GM23248 (cell line): Measurements from ENCODE around the gene KRT12. TPM values are rescaled to one million over a fixed set of nuclear protein-coding genes. Genes with fewer than 3 reads are reported as not detected.

Source experiments
- DNase-seq: peaks from one replicate; pipeline ENCODE4 v3.0.0-alpha.2; 2015
- H2AFZ ChIP-seq: fragments of 200-600 bp; sonication (generic); 2 replicates; pipeline ENCODE4 v1.6.1; 2016; ENCODE audit warnings: antibody characterized with exemption
- H3F3A ChIP-seq: fragments of 200-600 bp; sonication (generic); 2 replicates; pipeline ENCODE4 v1.6.1; 2016; ENCODE audit warnings: mild to moderate bottlenecking, antibody characterized with exemption, mixed run types; ENCODE audit not compliant: insufficient read depth
- H3K27ac ChIP-seq: fragments of 200-600 bp; sonication (generic); 2 replicates; pipeline ENCODE4 v1.5.1; 2016; ENCODE audit warnings: mild to moderate bottlenecking
- H3K27me3 ChIP-seq: fragments of 200-600 bp; sonication (generic); replicated peaks from 2 replicates; pipeline ENCODE4 v1.6.1; 2016; ENCODE audit warnings: mild to moderate bottlenecking; ENCODE audit not compliant: insufficient read depth
- H3K36me3 ChIP-seq: fragments of 200-600 bp; sonication (generic); 2 replicates; pipeline ENCODE4 v1.6.1; 2016; ENCODE audit warnings: low read depth, mild to moderate bottlenecking
- H3K4me1 ChIP-seq: fragments of 200-600 bp; sonication (generic); 2 replicates; pipeline ENCODE4 v1.6.1; 2016; ENCODE audit warnings: mild to moderate bottlenecking; ENCODE audit not compliant: insufficient read depth
- H3K4me2 ChIP-seq: fragments of 200-600 bp; sonication (generic); one replicate; pipeline ENCODE4 v1.6.1; 2016; ENCODE audit warnings: mild to moderate bottlenecking; ENCODE audit not compliant: unreplicated experiment
- H3K4me3 ChIP-seq: fragments of 200-600 bp; sonication (generic); 2 replicates; pipeline ENCODE4 v1.5.1; 2016; ENCODE audit warnings: mild to moderate bottlenecking
- H3K79me2 ChIP-seq: fragments of 200-600 bp; sonication (generic); 2 replicates; pipeline ENCODE4 v1.6.1; 2016; ENCODE audit warnings: mild to moderate bottlenecking; ENCODE audit not compliant: insufficient read depth
- H3K9ac ChIP-seq: fragments of 200-600 bp; sonication (generic); 2 replicates; pipeline ENCODE4 v1.6.1; 2016; ENCODE audit warnings: mild to moderate bottlenecking
- H3K9me2 ChIP-seq: fragments of 200-600 bp; sonication (generic); 2 replicates; pipeline ENCODE4 v1.6.1; 2016; ENCODE audit warnings: mixed run types, mild to moderate bottlenecking, moderate library complexity; ENCODE audit not compliant: insufficient read depth
- H3K9me3 ChIP-seq: fragments of 200-600 bp; sonication (generic); one replicate; pipeline ENCODE4 v1.6.1; 2017; ENCODE audit warnings: low read depth
- H4K20me1 ChIP-seq: fragments of 200-600 bp; sonication (generic); 2 replicates; pipeline ENCODE4 v1.6.0; 2016; ENCODE audit not compliant: insufficient read depth
- EZH2 ChIP-seq: fragments of 200-600 bp; sonication (generic); IDR thresholded peaks from 2 replicates; pipeline ENCODE4 v1.6.1; 2018; ENCODE audit warnings: antibody characterized with exemption, mild to moderate bottlenecking; ENCODE audit not compliant: insufficient read depth, poor library complexity, severe bottlenecking
- EZH2phosphoT487 ChIP-seq: fragments of 200-600 bp; sonication (generic); IDR thresholded peaks from 2 replicates; pipeline ENCODE4 v1.6.1; 2018; ENCODE audit warnings: antibody characterized with exemption, moderate library complexity, mild to moderate bottlenecking, low read depth; ENCODE audit not compliant: insufficient read depth
- WGBS, 2 experiments: methylation state at CpG; one replicate each; pipeline ENCODE4 v1.1.6; 2015 to 2017; ENCODE audit warnings: low lambda C conversion rate in 2 of 2, low coverage in 1 of 2; ENCODE audit errors: missing lambda C conversion rate in 2 of 2; 5-methylcytosine and 5-hydroxymethylcytosine counted together
- in situ Hi-C: fragments of 300-500 bp; cut with MboI; formaldehyde crosslinking; loops from 2 replicates; pipeline ENCODE4 v1.15.0; 2020
- polyA plus RNA-seq: library from polyadenylated mRNA; unstranded; fragments of >200 nt; fragmentation: Nextera tagmentation; extraction: Ambion mirVana; gene quantifications from 2 replicates; pipeline ENCODE4 v1.2.1, GENCODE V29; 2016
- total RNA-seq: library from RNA; depleted of rRNA; stranded (reverse); fragments of >200 nt; shearing (Covaris generic); gene quantifications from 2 replicates; pipeline ENCODE4 v1.2.3, GENCODE V29; 2014

KRT12 gene
- total and polyA plus RNA-seq, 2 experiments from 2014 or later: not detected

- TF ChIP-seq EZH2phosphoT487: no peak
- TF ChIP-seq EZH2: no peak
- Histone ChIP-seq H2AFZ (no peak overlapping the region; the same call in 1 of the 2 replicates), H3K9me3 (no peaks in the 10 kb centered on the region), H3F3A (peaks cover 8% of the 10 kb centered on the region), H3K27me3 (no peaks in the 10 kb centered on the region), H3K4me2 (peak overlapping the region; percentile 5), H3K4me1 (peaks cover 17% of the 10 kb centered on the region), H3K36me3 (no peaks in the 10 kb centered on the region), H3K27ac (no peak overlapping the region), H4K20me1 (no peaks in the 10 kb centered on the region), H3K4me3 (no peak overlapping the region), H3K9ac (no peak overlapping the region), H3K79me2 (no peaks in the 10 kb centered on the region), H3K9me2 (no peaks in the 10 kb centered on the region)
- peak; percentile 27 for DNase-seq
- WGBS, 2 experiments: 88 to 96% methylated on average over 1 of the region's 1 CpG
- in situ Hi-C loops: no loop called here
These were observed 6.8 kb upstream of the KRT12 start for GRCh38 chr17:40873801-40874200.

- Histone ChIP-seq H3K4me1 (peaks cover 17% of the 10 kb centered on the region), H2AFZ (peak overlapping the region; percentile 6; the same call in 1 of the 2 replicates), H3F3A (peaks cover 8% of the 10 kb centered on the region), H3K27me3 (no peaks in the 10 kb centered on the region), H3K27ac (no peak overlapping the region), H3K9ac (no peak overlapping the region), H3K9me3 (no peaks in the 10 kb centered on the region), H3K36me3 (no peaks in the 10 kb centered on the region), H3K4me2 (peak overlapping the region; percentile 5), H3K4me3 (no peak overlapping the region), H3K9me2 (no peaks in the 10 kb centered on the region), H3K79me2 (no peaks in the 10 kb centered on the region), H4K20me1 (no peaks in the 10 kb centered on the region)
- in situ Hi-C loops: no loop called here
- TF ChIP-seq EZH2phosphoT487: no peak
- no peak for TF ChIP-seq EZH2
- DNase-seq: peak; percentile 15
These were observed 6.2 kb upstream of the KRT12 start for GRCh38 chr17:40873255-40873654.

GRCh38 chr17:40872416-40872815, 5.4 kb upstream of the KRT12 start:
- Histone ChIP-seq H4K20me1 (no peaks in the 10 kb centered on the region), H3K4me2 (no peak overlapping the region), H3K27ac (no peak overlapping the region), H2AFZ (no peak overlapping the region), H3K79me2 (no peaks in the 10 kb centered on the region), H3K9me2 (no peaks in the 10 kb centered on the region), H3K9me3 (no peaks in the 10 kb centered on the region), H3K9ac (no peak overlapping the region), H3K4me1 (peaks cover 17% of the 10 kb centered on the region), H3K4me3 (no peak overlapping the region), H3K36me3 (no peaks in the 10 kb centered on the region), H3F3A (peaks cover 8% of the 10 kb centered on the region), H3K27me3 (no peaks in the 10 kb centered on the region)
- DNase-seq: no peak
- in situ Hi-C loops: no loop called here
- no peak for TF ChIP-seq EZH2
- no peak for TF ChIP-seq EZH2phosphoT487

GRCh38 chr17:40871316-40871715, 4.3 kb upstream of the KRT12 start:
- no peak overlapping the region for H3K27ac ChIP-seq
- H3F3A ChIP-seq: peaks cover 8% of the 10 kb centered on the region
- no peaks in the 10 kb centered on the region for H3K79me2 ChIP-seq
- H4K20me1 ChIP-seq: no peaks in the 10 kb centered on the region
- H2AFZ ChIP-seq: no peak overlapping the region
- TF ChIP-seq EZH2phosphoT487 (no peak), EZH2 (no peak)
- H3K9ac ChIP-seq: no peak overlapping the region
- 85 to 89% methylated on average over 5 to 7 of the region's 7 CpGs for WGBS, 2 experiments
- H3K9me2 ChIP-seq: no peaks in the 10 kb centered on the region
- H3K27me3 ChIP-seq: no peaks in the 10 kb centered on the region
- no peaks in the 10 kb centered on the region for H3K36me3 ChIP-seq
- H3K4me1 ChIP-seq: peaks cover 17% of the 10 kb centered on the region
- in situ Hi-C loops: no loop called here
- no peaks in the 10 kb centered on the region for H3K9me3 ChIP-seq
- H3K4me2 ChIP-seq: no peak overlapping the region
- DNase-seq: no peak
- no peak overlapping the region for H3K4me3 ChIP-seq

GRCh38 chr17:40870136-40870535, 3.1 kb upstream of the KRT12 start:
- Histone ChIP-seq H3F3A (peaks cover 8% of the 10 kb centered on the region), H3K27ac (no peak overlapping the region), H3K9ac (no peak overlapping the region), H3K79me2 (no peaks in the 10 kb centered on the region), H3K4me3 (no peak overlapping the region), H3K27me3 (no peaks in the 10 kb centered on the region), H3K9me2 (no peaks in the 10 kb centered on the region), H4K20me1 (no peaks in the 10 kb centered on the region), H3K36me3 (no peaks in the 10 kb centered on the region), H3K9me3 (no peaks in the 10 kb centered on the region), H2AFZ (no peak overlapping the region), H3K4me1 (peaks cover 17% of the 10 kb centered on the region), H3K4me2 (no peak overlapping the region)
- DNase-seq: no peak
- TF ChIP-seq EZH2phosphoT487 (no peak), EZH2 (no peak)
- in situ Hi-C loops: no loop called here
- WGBS, 2 experiments: 65 to 70% methylated on average over 4 of the region's 4 CpGs
